Thyroid gland (tissue), 4 donors: Measurements from ENCODE around the gene ATP1B2.

ENCODE experiments used
- POLR2A ChIP-seq, 2 donors: fragments of 450-650 bp; IDR thresholded peaks; one replicate each; pipeline ENCODE4 v1.6.1; 2017; ENCODE audit warnings: antibody characterized with exemption in 2 of 2, mild to moderate bottlenecking in 2 of 2, moderate library complexity in 1 of 2
- TF ChIP-seq, protein P1 (sequence below), 6 experiments: fragments of 200-600 bp in 3 of 6; fragments of 450-650 bp in 3 of 6; sonication (generic) in 3 of 6; IDR thresholded peaks; one replicate each; pipeline ENCODE4 v1.5.1; 2016 to 2019; ENCODE audit warnings: antibody characterized with exemption in 6 of 6, mild to moderate bottlenecking in 2 of 6, inconsistent platforms in 1 of 6, moderate library complexity in 1 of 6

DNA sequence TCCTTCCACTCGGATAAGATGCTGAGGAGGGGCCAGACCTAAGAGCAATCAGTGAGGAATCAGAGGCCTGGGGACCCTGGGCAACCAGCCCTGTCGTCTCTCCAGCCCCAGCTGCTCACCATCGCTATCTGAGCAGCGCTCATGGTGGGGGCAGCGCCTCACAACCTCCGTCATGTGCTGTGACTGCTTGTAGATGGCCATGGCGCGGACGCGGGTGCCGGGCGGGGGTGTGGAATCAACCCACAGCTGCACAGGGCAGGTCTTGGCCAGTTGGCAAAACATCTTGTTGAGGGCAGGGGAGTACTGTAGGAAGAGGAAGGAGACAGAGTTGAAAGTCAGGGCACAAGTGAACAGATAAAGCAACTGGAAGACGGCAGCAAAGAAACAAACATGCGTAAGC, 24.2 kb downstream of the ATP1B2 start:
- TF ChIP-seq, protein P1, sequence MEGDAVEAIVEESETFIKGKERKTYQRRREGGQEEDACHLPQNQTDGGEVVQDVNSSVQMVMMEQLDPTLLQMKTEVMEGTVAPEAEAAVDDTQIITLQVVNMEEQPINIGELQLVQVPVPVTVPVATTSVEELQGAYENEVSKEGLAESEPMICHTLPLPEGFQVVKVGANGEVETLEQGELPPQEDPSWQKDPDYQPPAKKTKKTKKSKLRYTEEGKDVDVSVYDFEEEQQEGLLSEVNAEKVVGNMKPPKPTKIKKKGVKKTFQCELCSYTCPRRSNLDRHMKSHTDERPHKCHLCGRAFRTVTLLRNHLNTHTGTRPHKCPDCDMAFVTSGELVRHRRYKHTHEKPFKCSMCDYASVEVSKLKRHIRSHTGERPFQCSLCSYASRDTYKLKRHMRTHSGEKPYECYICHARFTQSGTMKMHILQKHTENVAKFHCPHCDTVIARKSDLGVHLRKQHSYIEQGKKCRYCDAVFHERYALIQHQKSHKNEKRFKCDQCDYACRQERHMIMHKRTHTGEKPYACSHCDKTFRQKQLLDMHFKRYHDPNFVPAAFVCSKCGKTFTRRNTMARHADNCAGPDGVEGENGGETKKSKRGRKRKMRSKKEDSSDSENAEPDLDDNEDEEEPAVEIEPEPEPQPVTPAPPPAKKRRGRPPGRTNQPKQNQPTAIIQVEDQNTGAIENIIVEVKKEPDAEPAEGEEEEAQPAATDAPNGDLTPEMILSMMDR (IDR thresholded peaks at IDR 0.05): no peak
- no peak for TF ChIP-seq POLR2A (IDR thresholded peaks at IDR 0.05)
